Activated T-cell treated with anti-CD3 and anti-CD28 coated beads, Interleukin-2, amount 50 U/mL, for 24 hours (primary cell): ENCODE measurements around the gene ADIPOR1.
"Not testable (repeated sequence)": the region's sequence is repeated elsewhere in the genome, so short reads cannot be mapped to it uniquely, and the experiment has no call there.

ENCODE experiments used
- DNase-seq: peaks from one replicate; pipeline ENCODE4 v3.0.0-alpha.2; 2020
- H3K27ac Mint-ChIP-seq: 2 replicates; pipeline ENCODE4 v1.8.0; 2020; ENCODE audit warnings: mild to moderate bottlenecking, mixed read lengths
- H3K27me3 Mint-ChIP-seq: 2 replicates; pipeline ENCODE4 v1.8.0; 2020; ENCODE audit warnings: mixed read lengths
- H3K36me3 Mint-ChIP-seq: 2 replicates; pipeline ENCODE4 v1.8.0; 2020; ENCODE audit warnings: low read depth, mixed read lengths
- H3K4me1 Mint-ChIP-seq: 2 replicates; pipeline ENCODE4 v1.8.0; 2020; ENCODE audit warnings: low read depth, mixed read lengths
- H3K4me3 Mint-ChIP-seq: 2 replicates; pipeline ENCODE4 v1.8.0; 2020; ENCODE audit warnings: mild to moderate bottlenecking, moderate library complexity, mixed read lengths
- H3K9me3 Mint-ChIP-seq: 2 replicates; pipeline ENCODE4 v1.8.0; 2020; ENCODE audit warnings: mixed read lengths

The ADIPOR1 gene

GRCh38 chr1:202935844-202936243 lies 22.3 kb downstream of the ADIPOR1 start:
- DNase-seq: no peak
- H3K36me3 Mint-ChIP-seq: peaks cover 14% of the 10 kb centered on the region
- H3K4me3 Mint-ChIP-seq: no peak overlapping the region
- no peak overlapping the region for H3K27ac Mint-ChIP-seq
- no peaks in the 10 kb centered on the region for H3K9me3 Mint-ChIP-seq
- peaks cover 2% of the 10 kb centered on the region for H3K27me3 Mint-ChIP-seq
- H3K4me1 Mint-ChIP-seq: peaks cover 8% of the 10 kb centered on the region

DNA sequence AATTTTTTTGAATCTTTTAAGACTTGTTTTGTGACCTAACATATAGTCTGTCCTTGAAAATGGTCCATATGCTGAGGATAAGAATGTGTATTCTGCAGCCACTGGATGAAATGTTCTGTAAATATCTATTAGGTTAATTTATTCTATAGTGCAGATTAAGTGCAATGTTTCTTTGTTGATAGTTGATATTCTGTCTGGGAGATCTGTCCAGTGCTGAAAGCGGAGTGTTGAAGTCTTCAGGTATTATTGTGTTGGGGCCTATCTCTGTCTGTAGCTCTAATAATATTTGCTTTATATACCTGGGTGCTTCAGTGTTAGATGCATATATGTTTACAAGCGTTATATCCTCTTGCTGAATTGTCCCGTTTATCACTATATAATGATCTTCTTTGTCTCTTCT lies 23.4 kb downstream of the ADIPOR1 start:
- Mint-ChIP-seq H3K9me3 (no peaks in the 10 kb centered on the region), H3K27ac (no peak overlapping the region), H3K27me3 (peaks cover 2% of the 10 kb centered on the region), H3K4me3 (no peak overlapping the region), H3K36me3 (peaks cover 5% of the 10 kb centered on the region), H3K4me1 (peaks cover 8% of the 10 kb centered on the region)
- DNase-seq: no peak

DNA sequence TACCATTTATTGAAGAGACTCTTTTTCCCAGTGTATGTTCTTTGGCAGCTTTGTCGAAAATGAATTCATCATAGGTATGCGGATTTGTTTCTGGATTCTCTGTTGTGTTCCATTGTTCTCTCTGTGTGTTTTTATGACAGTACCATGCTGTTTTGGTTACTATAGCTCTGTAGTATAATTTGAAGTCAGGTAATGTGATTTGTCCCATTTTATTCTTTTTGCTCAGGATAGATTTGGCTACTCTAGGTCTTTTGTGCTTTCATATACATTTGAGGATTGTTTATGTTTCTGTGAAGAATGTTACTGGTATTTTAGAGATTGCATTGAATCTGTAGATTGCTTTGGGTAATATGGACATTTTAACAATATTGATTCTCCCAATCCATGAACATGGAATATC lies 25.6 kb downstream of the ADIPOR1 start:
- Mint-ChIP-seq H3K27ac (no peak overlapping the region), H3K27me3 (peaks cover 2% of the 10 kb centered on the region), H3K36me3 (no peaks in the 10 kb centered on the region), H3K9me3 (no peaks in the 10 kb centered on the region), H3K4me1 (peaks cover 8% of the 10 kb centered on the region), H3K4me3 (no peak overlapping the region)
- no peak for DNase-seq

GRCh38 chr1:202926581-202927491 lies 31.3 kb downstream of the ADIPOR1 start, which contains the start of gene KLHL12:
Gene KLHL12, minus strand, starts transcription at chr1:202927234. Its CDS starts 2,072 bp downstream, at chr1:202925162.
- peaks cover 38% of the 10 kb centered on the region for H3K4me1 Mint-ChIP-seq
- peaks cover 39% of the 10 kb centered on the region for H3K36me3 Mint-ChIP-seq
- peak; percentile 96 for DNase-seq
- H3K27me3 Mint-ChIP-seq: no peaks in the 10 kb centered on the region
- H3K27ac Mint-ChIP-seq: peak within 1 kb of the TSS; percentile 95
- H3K4me3 Mint-ChIP-seq: peak within 1 kb of the TSS; percentile 94
- no peaks in the 10 kb centered on the region for H3K9me3 Mint-ChIP-seq

DNA sequence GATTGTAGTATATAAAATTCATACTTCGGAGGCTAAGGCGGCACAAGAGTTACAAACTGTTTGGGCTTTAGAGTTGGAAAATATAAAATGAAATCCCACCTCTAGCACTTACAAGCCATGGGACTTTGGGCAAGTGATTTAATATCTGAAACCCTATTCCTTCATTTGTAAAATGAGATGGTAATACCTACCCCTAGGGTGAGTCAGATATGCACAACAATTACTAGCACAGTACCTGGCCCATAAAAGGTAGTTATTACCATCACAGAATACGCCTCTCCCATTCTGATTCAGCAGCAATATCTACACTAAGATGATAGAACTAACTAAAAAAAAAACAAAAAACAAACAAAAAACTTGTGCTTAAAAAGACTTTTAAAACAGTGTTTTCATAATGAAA lies 34.6 kb downstream of the ADIPOR1 start:
- Mint-ChIP-seq H3K4me1 (peaks cover 38% of the 10 kb centered on the region), H3K4me3 (no peak overlapping the region), H3K27ac (no peak overlapping the region), H3K36me3 (peaks cover 60% of the 10 kb centered on the region), H3K27me3 (no peaks in the 10 kb centered on the region), H3K9me3 (no peaks in the 10 kb centered on the region)
- no peak for DNase-seq

GRCh38 chr1:202919615-202920014 lies 38.5 kb downstream of the ADIPOR1 start:
- peaks cover 85% of the 10 kb centered on the region for H3K36me3 Mint-ChIP-seq
- peaks cover 23% of the 10 kb centered on the region for H3K4me1 Mint-ChIP-seq
- H3K27me3 Mint-ChIP-seq: no peaks in the 10 kb centered on the region
- DNase-seq: no peak
- no peak overlapping the region for H3K27ac Mint-ChIP-seq
- H3K4me3 Mint-ChIP-seq: no peak overlapping the region
- H3K9me3 Mint-ChIP-seq: no peaks in the 10 kb centered on the region

- Mint-ChIP-seq H3K4me3 (no peak overlapping the region), H3K36me3 (peaks cover 95% of the 10 kb centered on the region), H3K4me1 (peaks cover 5% of the 10 kb centered on the region), H3K9me3 (no peaks in the 10 kb centered on the region), H3K27me3 (no peaks in the 10 kb centered on the region), H3K27ac (no peak overlapping the region)
- DNase-seq: no peak
Observed at GRCh38 chr1:202915146-202915545, 43.0 kb downstream of the ADIPOR1 start.

DNA sequence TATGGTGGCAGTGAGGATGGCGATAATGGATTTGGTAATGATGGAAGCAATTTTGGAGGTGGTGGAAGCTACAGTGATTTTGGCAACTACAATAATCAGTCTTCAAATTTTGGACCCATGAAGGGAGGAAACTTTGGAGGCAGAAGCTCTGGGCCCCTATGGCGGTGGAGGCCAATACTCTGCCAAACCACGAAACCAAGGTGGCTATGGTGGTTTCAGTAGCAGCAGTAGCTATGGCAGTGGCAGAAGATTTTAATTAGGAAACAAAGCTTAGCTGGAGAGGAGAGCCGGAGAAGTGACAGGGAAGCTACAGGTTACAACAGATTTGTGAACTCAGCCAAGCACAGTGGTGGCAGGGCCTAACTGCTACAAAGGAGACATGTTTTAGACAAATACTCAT lies 45.6 kb downstream of the ADIPOR1 start:
- H3K4me3 Mint-ChIP-seq, H3K27me3 Mint-ChIP-seq, H3K9me3 Mint-ChIP-seq, H3K27ac Mint-ChIP-seq, H3K4me1 Mint-ChIP-seq, DNase-seq: not testable (repeated sequence)
- H3K36me3 Mint-ChIP-seq: peaks cover 98% of the 10 kb centered on the region

DNA sequence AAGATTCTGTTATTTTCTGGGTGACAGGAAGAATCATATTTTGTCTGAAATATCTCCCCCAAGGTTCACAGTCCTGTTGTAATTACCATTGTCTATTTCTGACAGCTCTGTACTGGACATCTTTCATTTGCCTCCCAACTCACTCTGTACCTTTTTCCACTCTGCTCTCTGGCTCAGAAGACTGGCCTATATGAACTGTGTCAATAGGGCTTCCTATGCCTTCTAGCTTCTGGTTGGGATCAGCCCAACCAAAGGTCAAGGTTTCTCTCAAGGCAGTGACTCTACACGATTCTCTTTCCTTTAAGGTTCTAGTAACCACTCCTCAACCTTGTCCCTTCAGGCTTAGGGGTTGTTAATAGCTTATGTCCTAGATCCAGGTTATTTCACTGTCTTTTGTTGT lies 48.6 kb downstream of the ADIPOR1 start:
- Mint-ChIP-seq H3K4me3 (no peak overlapping the region), H3K27me3 (no peaks in the 10 kb centered on the region), H3K36me3 (peaks cover 88% of the 10 kb centered on the region), H3K4me1 (peaks cover 5% of the 10 kb centered on the region), H3K27ac (no peak overlapping the region), H3K9me3 (no peaks in the 10 kb centered on the region)
- no peak for DNase-seq

- Mint-ChIP-seq H3K27ac (no peak overlapping the region), H3K9me3 (no peaks in the 10 kb centered on the region), H3K4me3 (no peak overlapping the region), H3K4me1 (peaks cover 5% of the 10 kb centered on the region), H3K27me3 (no peaks in the 10 kb centered on the region), H3K36me3 (peaks cover 86% of the 10 kb centered on the region)
- no peak for DNase-seq
Observed at GRCh38 chr1:202908998-202909397, 49.1 kb downstream of the ADIPOR1 start.

GRCh38 chr1:202905331-202905730 lies 52.8 kb downstream of the ADIPOR1 start:
- Mint-ChIP-seq H3K36me3 (peaks cover 75% of the 10 kb centered on the region), H3K4me3 (no peak overlapping the region), H3K9me3 (no peaks in the 10 kb centered on the region), H3K27me3 (no peaks in the 10 kb centered on the region), H3K27ac (no peak overlapping the region), H3K4me1 (no peaks in the 10 kb centered on the region)
- no peak for DNase-seq

DNA sequence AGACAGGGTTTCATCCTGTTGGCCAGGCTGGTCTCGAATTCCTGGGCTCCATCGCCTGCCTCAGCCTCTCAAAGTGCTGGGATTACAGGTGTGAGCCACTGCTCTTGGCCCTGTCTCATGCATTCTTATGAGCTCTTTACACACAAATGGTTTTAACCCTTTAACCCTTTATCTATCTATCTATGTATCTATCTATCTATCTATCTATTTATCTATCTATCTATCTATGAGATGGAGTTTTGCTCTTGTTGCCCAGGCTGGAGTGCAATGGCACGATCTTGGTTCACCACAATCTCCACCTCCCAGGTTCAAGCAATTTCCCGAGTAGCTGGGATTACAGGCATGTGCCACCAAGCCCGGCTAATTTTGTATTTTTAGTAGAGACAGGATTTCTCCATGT lies 54.3 kb downstream of the ADIPOR1 start:
- not testable (repeated sequence) for DNase-seq, H3K27me3 Mint-ChIP-seq, H3K27ac Mint-ChIP-seq, H3K4me1 Mint-ChIP-seq, H3K9me3 Mint-ChIP-seq, H3K4me3 Mint-ChIP-seq
- H3K36me3 Mint-ChIP-seq: peaks cover 71% of the 10 kb centered on the region

- no peak for DNase-seq
- no peaks in the 10 kb centered on the region for H3K27me3 Mint-ChIP-seq
- no peaks in the 10 kb centered on the region for H3K4me1 Mint-ChIP-seq
- H3K36me3 Mint-ChIP-seq: peaks cover 72% of the 10 kb centered on the region
- no peak overlapping the region for H3K4me3 Mint-ChIP-seq
- H3K9me3 Mint-ChIP-seq: no peaks in the 10 kb centered on the region
- no peak overlapping the region for H3K27ac Mint-ChIP-seq
Observed at GRCh38 chr1:202901555-202901954, 56.6 kb downstream of the ADIPOR1 start.

DNA sequence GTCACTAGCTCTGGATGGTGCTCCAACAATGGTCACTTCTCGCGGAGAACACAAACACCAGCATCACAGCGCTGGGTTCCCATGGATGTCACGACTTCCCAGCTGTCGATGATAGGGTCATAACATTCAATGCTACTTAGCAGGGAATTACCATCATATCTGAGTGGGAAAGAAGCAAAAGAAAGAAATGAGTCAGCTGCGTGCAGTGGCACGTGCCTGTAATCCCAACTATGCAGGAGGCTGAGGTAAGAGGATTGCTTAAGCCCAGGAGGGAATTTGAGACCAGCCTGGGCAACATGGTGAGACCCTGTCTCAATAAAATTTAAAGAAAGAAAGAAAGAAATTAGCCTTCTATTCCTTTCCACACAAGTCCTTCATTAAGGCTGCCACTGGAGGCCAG lies 65.6 kb downstream of the ADIPOR1 start:
- Mint-ChIP-seq H3K9me3 (no peaks in the 10 kb centered on the region), H3K36me3 (peaks cover 89% of the 10 kb centered on the region), H3K4me3 (no peak overlapping the region)

More for the DNA sequence above, 65.6 kb downstream of the ADIPOR1 start:
- H3K4me1 Mint-ChIP-seq: peaks cover 16% of the 10 kb centered on the region
- DNase-seq: no peak
- no peak overlapping the region for H3K27ac Mint-ChIP-seq
- no peaks in the 10 kb centered on the region for H3K27me3 Mint-ChIP-seq
